ENCODE measurements around the gene HTR2C.
"Not testable (repeated sequence)": the region's sequence is repeated elsewhere in the genome, so short reads cannot be mapped to it uniquely, and the experiment has no call there.

Gene HTR2C

DNA sequence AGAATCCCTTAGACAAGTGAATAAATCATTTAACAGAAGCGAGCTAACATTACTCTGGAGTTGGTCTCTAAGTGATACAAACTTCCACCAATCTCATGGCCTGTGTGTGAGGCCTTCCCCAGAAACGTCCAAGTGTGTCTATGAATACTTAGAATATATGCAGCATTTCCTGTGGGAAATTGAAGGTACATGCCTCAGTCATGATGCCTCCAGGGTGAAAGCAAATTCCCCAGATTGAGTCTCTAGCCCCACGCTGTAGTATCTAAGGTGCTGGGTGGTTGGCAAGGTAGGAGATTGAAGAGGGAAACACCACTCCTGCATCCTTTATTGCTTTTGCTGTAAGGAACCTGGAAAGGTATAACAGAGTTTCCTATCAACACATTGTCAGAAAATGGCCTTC is 319.7 kb downstream of the HTR2C start:
- H3K4me3 ChIP-seq (ENCODE audit: low read depth, low read length) = no peak overlapping the region
- TF ChIP-seq, protein P1, sequence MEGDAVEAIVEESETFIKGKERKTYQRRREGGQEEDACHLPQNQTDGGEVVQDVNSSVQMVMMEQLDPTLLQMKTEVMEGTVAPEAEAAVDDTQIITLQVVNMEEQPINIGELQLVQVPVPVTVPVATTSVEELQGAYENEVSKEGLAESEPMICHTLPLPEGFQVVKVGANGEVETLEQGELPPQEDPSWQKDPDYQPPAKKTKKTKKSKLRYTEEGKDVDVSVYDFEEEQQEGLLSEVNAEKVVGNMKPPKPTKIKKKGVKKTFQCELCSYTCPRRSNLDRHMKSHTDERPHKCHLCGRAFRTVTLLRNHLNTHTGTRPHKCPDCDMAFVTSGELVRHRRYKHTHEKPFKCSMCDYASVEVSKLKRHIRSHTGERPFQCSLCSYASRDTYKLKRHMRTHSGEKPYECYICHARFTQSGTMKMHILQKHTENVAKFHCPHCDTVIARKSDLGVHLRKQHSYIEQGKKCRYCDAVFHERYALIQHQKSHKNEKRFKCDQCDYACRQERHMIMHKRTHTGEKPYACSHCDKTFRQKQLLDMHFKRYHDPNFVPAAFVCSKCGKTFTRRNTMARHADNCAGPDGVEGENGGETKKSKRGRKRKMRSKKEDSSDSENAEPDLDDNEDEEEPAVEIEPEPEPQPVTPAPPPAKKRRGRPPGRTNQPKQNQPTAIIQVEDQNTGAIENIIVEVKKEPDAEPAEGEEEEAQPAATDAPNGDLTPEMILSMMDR (IDR thresholded peaks at IDR 0.05; ENCODE audit: borderline replicate concordance, insufficient read depth, low read depth, low read length) = no peak

DNA sequence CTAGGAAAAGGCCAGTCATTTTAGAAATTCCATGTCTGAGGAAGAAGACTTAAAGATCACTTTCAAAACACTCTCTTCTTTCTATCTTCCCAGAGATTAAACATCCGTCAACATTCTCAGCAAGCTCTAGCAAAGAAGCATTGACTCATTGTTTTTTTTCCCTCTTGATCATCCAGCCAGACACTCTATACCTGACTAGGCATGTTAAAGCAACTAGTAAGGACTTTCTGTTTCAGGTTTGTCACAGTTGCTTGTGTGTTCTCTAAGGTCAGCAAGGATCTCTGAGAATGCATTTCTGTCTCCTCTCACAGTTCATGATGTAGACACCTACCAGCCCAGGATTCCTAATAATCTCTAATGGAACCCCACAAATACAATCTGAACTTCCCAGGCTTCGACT is 321.4 kb downstream of the HTR2C start:
- no peak overlapping the region for H3K4me3 ChIP-seq (ENCODE audit: low read depth, low read length)
- TF ChIP-seq, protein P1 (IDR thresholded peaks at IDR 0.05; ENCODE audit: borderline replicate concordance, insufficient read depth, low read depth, low read length) = no peak

DNA sequence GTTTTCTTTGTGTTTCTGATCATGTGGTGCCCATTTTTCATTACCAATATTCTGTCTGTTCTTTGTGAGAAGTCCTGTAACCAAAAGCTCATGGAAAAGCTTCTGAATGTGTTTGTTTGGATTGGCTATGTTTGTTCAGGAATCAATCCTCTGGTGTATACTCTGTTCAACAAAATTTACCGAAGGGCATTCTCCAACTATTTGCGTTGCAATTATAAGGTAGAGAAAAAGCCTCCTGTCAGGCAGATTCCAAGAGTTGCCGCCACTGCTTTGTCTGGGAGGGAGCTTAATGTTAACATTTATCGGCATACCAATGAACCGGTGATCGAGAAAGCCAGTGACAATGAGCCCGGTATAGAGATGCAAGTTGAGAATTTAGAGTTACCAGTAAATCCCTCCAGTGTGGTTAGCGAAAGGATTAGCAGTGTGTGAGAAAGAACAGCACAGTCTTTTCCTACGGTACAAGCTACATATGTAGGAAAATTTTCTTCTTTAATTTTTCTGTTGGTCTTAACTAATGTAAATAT is 323.2 kb downstream of the HTR2C start:
- H3K4me3 ChIP-seq (ENCODE audit: low read depth, low read length) = no peak overlapping the region
- TF ChIP-seq, protein P1 (IDR thresholded peaks at IDR 0.05; ENCODE audit: borderline replicate concordance, insufficient read depth, low read depth, low read length) = no peak

DNA sequence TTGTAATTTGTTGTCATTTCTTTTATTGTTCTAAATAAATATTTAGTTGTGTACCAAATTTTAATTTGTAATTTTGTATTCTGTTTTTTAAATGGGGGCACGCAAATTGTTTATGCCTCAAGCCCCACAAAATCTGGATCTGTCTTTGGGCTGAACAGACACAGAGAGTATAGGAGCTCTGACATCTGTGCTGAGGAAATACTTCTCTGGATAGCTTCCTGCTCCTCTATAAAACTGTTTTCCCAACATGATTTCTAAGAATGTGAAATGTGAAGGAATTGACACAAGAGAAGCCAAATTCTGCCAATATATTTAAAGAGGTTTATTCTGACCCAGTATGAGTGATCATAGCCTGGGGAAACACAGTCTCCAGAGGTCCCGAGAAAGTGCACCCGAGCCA is 340.5 kb downstream of the HTR2C start:
- TF ChIP-seq, protein P1 (IDR thresholded peaks at IDR 0.05; ENCODE audit: borderline replicate concordance, insufficient read depth, low read depth, low read length) = no peak
- no peak overlapping the region for H3K4me3 ChIP-seq (ENCODE audit: low read depth, low read length)

DNA sequence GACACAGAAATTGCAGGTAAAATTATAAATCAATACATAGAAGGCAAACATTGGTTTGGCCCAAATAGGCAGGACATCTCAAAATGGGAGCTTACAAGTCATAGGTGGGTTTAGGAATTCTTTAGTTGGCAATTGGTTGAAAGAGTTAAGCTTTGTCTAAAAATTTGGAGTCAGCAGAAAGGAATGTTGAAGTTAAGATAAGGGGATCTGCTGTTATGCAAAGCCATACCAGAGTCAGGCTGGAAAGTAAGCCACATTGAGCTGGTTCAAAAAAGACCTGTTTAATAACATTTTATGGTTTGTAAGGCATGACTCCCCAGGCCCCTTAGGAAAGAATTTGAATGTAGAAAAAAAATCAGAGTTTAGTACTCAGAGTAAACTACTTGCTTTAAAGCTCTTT is 341.0 kb downstream of the HTR2C start:
- TF ChIP-seq, protein P1 (IDR thresholded peaks at IDR 0.05; ENCODE audit: borderline replicate concordance, insufficient read depth, low read depth, low read length) = no peak
- H3K4me3 ChIP-seq (ENCODE audit: low read depth, low read length) = no peak overlapping the region

DNA sequence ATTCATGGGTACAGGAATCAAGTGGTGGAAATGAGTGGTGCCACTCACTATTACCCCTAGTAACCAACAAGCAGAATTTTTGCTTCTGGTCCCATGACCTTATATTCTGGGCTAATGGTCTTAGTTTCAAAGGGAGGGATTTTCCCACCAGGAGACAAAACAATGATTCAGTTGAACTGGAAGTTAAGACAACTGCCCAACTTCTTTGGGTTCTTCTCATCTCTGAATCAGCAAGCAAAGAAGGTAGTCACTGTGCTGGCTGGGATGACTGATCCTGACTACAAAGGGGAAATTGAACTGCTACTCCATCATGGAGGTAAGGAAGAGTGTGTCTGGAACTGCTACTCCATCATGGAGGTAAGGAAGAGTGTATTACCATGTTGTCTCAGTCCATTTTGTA is 346.3 kb downstream of the HTR2C start:
- TF ChIP-seq, protein P1 (IDR thresholded peaks at IDR 0.05; ENCODE audit: borderline replicate concordance, insufficient read depth, low read depth, low read length) = no peak
- no peak overlapping the region for H3K4me3 ChIP-seq (ENCODE audit: low read depth, low read length)

DNA sequence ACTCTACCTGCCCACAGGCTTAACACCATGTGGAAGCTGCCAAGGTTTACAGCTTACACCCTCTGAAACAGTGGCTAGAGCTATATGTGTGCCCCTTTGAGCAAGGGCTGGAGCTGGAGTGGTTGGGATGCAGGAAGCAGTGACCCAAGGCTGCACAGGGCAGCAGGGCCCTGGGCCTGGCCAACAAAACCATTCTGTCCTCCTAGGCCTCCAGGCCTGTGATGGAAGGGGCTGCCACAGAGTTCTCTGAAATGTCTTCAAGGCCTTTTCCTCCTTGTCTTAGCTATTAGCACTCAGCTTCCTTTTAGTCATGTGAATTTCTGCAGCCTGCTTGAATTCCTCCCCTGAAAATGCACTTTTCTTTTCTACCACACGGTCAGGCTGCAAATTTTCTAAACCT is 348.7 kb downstream of the HTR2C start:
- TF ChIP-seq, protein P1 (IDR thresholded peaks at IDR 0.05; ENCODE audit: borderline replicate concordance, insufficient read depth, low read depth, low read length) = no peak
- no peak overlapping the region for H3K4me3 ChIP-seq (ENCODE audit: low read depth, low read length)

DNA sequence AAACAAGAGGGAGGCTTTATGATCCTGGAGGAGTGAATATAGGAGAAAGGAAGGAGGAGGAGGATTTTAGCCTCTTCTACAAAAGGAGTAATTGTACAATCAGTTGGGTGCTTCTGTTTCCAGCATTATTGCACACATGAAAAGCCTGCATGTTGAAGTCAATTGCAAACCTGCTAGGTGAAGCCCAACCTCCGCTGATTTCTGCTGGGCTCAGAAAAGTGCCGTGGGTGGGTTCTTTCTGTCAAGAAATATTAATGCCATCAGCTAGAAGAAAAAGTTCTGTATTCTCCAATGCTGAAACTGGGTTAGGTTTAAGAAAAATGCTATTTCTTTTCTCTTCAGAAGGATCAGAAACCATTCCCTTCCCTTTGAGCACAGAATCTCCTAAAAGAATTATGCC is 349.4 kb downstream of the HTR2C start:
- not testable (repeated sequence) for H3K4me3 ChIP-seq (ENCODE audit: low read depth, low read length)

DNA sequence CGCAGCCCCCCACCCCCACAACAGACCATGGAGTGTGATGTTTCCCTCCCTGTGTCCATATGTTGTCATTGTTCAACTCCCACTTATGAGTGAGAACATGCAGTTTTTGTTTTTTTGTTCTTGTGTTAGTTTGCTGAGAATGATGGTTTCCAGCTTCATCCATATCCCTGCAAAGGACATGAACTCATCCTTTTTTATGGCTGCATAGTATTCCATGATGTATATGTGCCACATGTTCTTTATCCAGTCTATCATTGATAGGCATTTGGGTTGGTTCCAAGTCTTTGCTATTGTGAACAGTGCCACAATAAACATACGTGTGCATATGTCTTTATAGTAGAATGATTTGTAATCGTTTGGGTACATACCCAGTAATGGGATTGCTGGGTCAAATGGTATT is 353.2 kb downstream of the HTR2C start:
- not testable (repeated sequence) for H3K4me3 ChIP-seq (ENCODE audit: low read depth, low read length)

Measured in GM12875 (cell line).